HG03280 (cell line): Measurements from ENCODE around the gene KIF26A.

ENCODE experiments used
- ATAC-seq: cut with Tn5 transposase; IDR thresholded peaks from one replicate; pipeline ENCODE4 v1.9.1; 2021; ENCODE audit warnings: mild to moderate bottlenecking, moderate library complexity; ENCODE audit not compliant: unreplicated experiment

The KIF26A gene

DNA sequence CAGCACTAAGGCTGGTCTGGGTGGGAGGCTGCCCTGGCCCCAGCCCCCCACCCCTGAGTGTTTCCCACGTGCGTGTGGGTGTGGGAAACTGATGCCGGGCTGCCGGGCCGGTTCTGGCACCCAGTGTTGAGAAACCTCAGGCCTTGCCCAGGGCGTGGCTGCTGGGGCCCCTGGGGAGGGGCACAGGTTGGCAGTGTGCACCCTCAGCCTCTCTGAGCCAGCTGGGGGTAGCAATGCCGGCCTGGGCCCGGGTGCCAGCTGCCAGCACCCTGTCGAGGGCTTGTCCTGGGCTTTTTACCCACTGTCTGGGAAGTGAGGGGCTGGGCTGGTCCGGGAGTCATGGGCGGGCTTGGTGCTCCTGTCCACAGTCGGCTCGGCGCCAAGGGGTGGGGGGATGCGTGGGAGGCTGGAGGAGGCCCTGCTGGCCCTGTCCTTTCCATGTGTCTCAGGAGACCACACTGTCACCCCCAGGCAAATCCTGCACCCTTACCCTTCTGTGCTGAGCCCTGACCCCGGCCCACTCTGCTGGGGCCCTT, 37.2 kb upstream of the KIF26A start:
- no peak for ATAC-seq

DNA sequence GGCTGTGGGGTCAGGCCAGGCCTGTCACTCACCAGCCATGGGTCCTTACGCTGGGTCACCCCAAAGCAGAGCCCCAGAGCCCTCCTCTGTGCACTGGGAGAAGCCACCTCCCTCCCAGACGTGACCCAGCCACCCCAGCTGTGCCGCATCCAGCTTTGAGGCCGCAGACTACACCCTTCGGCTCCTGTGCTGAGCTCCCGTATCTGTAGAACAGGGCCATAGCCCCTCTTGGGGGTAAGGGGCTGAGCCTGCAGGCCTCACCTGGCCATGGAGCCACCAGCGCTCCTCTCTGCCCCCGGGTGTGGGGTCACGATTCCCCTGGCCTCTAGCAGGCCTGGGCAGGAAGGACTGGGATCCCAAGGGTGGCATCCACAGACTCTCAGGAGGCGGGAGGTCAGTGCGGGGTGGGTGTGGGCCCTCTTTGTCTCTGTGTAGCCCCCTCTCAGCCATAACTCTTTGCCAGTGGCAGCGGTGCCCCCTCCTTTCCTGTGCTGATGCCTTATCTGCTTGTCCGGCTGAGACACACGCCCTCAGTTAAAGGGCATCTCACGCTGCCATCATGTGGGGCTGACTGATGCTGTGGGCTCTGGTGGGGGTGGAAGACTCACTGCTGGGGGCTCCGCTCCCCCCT, 36.6 kb upstream of the KIF26A start:
- ATAC-seq: no peak

DNA sequence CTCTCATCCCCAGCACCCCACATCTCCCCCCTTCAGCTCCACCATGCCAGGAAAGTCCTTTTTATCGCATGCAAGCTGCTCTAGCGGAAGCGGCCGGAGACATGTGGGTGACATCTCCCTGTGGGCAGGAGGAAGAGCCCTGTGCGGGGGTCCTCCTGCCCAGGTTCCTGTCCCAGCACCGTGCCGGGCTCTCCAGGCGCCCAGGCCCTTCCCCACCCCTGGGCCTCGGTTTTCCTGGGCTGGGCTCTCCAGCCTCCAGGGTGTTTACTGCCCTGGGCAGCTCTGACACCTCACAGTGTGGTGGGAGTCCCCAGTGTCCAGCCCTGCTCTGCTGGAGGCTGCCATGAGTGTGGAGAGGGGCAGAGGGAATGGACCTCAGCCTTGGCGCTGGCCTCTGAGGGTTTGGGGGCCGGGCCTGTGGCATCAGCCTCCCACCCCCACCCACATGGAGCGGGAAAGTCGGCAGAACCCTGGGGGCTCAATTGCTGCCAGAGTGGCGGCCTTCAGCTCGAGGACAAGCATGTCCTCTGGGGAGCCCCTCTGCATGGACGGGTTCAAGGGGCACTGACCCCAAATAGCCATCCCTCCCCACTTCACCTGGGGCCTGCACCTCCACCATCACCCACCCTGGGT, 36.0 kb upstream of the KIF26A start:
- ATAC-seq: no peak

DNA sequence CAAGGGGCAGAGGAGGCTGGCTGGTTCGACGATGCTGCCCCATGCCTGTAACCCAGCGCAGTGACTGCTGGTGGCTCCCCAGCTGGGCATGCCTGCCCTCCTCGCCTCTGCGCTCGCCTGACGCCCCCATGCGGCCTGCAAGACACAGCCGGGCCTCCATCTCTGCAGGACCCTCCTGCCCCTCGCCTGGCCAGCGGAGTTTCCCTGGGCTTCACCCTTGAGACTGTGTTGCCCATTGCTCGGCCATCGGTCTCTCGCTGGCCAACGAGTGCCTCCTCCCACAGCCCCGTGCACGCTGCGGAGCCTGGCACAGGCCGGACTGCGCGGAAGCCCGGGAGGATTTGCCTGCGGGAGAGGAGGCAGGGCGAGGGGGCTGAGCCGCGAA, 35.3 kb upstream of the KIF26A start:
- ATAC-seq: no peak

DNA sequence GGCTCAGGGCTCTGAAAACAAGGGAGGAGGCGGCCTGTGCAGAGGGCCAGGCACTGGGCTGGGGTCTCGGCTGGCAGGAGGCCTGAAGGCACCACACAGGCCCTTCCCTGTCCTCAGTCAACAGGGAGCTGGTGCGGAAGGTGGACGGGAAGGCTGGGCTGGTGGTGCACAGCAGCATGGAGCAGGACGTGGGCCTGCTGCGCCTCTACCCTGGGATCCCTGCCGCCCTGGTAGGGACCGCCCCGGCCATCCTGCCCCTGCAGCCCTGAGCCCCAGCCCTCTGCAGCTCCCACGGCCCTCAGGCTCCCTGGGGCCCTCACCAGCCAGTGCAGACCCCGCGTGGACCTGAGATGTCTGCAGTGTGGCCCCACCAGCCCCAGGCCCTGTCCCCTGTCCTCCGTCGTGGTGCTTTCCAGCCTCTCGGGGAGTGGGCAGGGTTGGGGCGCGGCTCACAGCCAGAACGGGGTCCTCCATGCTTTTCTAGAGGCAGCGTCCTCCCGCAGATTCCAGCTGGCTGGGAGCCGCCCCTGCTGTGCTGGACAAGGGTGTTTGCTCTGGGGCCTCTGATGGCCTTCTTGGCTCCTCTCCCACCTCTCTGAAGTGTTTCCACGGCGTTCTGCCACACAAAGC, 34.8 kb upstream of the KIF26A start:
- no peak for ATAC-seq

DNA sequence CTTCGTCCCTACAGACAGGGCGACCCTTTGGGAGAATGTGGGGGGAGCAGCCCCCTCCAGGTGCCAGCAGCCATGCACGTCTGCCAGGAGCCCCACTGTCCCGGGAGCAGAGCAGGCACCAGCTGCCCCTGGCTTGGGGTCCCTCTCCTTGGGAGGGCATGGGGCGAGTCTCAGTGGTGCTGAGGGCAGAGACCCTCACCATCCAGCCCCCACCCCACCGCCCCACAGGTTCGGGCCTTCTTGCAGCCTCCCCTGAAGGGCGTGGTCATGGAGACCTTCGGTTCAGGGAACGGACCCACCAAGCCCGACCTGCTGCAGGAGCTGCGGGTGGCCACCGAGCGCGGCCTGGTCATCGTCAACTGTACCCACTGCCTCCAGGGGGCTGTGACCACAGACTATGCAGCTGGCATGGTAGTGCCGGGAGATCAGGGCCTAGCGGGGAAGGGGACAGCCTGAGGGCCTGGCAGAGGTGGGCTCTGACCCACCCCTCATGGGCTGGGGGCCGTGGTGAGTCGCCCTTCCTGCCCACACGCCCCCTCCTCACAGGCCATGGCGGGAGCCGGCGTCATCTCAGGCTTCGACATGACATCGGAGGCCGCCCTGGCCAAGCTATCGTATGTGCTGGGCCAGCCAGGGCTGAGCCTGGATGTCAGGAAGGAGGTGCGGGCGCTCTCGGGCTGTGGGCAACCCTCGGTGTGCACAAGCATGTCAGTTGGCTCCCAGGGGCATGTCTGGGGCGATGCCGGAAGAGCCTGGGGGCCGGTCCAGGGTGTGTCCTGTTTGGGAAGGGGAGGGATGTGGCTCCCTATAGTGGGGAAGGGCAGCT, 34.1 kb upstream of the KIF26A start:
- ATAC-seq: no peak

DNA sequence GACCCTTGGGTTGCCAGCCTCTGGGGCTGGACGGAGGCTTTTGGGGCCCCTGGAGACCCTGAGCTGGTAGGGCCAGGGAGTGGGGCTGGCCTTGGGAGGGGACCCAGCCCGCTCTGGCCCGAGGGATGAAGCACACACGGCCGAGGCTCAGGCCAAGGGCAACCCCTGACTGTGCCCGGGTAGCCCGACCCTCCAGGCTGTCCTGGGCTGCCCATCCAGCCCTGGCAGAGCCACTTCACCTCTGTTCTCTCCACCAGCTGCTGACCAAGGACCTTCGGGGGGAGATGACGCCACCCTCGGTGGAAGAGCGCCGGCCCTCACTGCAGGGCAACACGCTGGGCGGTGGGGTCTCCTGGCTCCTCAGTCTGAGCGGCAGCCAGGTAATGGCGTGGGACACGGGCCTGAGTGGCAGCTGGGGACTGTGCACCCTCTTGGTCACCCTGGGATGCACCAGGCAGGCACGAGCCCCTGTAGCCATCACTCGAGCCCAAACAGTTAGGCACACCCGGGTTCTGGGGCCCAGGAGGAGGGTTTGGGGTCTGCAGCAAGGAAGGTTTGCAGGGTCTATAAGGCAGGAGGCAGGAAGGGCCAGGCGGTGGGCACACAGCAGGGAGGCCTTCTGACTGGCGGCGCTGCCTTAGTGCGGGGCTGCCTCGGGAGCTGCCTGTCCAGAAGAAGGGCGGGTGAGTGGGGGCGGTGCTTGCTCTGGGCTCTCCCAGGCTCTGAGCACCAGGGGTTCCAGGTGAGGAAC, 33.1 kb upstream of the KIF26A start:
- no peak for ATAC-seq

DNA sequence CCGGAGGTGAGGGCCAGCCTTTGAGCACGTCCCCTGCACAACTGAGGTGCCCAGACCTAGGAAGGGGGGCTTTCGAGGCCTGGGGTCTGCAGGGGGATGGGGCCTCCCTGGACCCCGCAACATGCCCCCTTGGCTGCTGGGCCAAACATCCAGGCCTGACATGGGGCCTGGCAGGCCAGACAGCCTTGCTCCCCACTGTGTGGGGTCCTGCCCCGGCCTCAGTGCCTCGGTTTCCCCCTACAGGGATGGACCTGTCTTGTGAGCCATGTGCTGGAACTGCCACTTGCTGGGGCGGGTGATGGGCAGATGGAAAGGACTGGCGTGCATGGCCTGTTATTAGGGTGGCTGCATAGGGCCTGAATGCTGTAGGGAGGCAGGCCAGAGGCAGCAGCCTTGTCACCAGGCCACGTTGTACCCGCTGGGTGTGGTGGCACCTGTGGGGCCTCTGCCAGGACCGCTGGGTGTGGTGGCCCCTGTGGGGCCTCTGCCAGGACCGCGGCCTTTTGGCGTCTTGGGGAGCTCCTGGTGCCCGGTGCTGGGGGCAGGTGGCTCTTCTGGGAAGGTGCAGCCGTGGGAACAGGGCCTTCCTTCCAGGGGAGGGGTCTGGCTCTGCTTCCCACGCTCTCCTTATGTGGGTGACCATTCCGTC, 32.4 kb upstream of the KIF26A start:
- no peak for ATAC-seq

DNA sequence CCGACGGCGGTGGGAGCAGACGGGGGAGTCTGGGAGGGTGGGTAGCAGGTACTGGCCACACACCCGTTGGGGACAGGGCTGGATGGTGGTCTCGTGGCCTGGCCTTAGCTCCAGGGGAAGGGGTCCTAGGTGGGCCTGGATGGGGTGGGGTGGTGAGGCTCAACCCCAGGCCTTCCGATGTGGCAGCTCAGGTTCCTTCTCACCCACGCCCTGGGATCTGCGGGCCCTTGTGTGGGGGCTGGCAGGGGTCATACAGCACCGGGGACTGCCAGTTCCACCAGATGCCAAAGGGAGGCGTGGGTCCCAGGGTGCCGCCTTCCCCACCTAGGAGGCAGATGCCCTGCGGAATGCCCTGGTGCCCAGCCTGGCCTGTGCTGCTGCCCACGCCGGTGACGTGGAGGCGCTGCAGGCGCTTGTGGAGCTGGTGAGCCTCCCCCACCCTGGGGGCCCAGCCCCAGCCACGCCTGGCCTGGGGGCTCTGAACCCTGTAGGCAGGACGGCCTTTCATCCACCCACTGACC, 31.9 kb upstream of the KIF26A start:
- no peak for ATAC-seq

DNA sequence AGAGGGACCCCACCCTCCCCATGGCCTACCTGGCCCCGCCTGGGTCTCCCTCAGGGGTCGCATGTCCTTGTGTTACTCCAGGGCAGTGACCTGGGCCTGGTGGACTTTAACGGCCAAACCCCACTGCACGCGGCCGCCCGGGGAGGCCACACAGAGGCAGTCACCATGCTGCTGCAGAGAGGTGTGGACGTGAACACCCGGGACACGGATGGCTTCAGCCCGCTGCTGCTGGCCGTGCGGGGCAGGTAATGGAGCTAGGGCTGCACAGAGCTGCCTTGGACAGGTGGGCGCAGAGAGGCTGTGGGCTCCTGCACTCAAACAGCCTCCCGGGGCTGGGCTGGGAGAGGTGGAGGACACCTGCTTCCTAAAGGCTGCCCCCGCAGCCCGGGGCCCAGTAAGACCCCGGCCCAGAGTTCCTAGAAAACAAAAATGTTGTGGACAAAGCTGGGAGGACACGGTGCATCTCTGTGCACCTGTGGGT, 31.2 kb upstream of the KIF26A start:
- no peak for ATAC-seq

DNA sequence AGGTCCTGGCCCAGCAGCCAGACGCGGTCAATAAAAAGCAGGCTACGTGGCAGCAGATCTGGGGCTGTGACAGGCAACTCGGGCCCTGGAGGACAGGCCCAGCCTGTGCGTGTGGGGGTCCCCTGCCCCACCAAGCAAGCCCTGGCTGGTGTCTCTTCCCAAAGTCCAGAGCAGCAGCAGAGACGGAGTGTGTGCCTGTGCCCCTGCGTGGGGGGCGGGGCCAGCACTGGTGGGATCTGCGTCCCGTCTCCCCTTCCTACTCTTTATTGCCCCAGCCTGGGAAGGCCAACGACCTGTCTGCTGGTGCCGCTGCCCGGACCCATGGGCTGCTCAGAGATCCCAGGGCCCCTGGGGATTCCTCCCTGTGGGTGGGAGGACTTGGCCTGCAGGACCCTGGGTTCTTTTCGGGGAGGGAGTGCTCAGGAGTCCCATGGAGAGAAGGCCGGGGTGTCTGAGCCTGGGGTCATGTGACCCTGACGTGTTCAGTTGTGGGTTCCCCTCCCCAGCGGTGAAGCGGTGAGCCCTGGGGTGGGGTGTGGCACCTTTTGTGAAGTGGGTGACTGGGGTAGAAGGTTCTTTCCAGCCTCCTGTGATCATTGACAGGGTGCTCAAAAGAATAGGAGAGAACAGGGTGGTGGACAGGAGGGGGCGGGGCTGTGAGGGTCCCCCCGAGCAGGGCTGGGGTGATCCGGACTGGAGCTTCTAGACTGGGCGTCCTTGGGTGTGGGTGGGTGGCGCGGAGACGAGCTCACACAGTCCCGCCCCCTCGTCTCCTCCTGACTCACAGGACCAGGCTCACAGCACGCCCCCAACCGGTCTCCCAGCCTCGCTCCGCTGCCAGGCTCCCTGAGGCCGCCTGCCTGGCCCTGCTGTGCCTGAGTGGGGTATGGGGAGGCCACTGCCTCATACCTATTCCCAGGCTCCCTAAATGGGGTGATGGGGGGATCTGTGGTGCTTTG, 30.5 kb upstream of the KIF26A start:
- ATAC-seq: no peak

DNA sequence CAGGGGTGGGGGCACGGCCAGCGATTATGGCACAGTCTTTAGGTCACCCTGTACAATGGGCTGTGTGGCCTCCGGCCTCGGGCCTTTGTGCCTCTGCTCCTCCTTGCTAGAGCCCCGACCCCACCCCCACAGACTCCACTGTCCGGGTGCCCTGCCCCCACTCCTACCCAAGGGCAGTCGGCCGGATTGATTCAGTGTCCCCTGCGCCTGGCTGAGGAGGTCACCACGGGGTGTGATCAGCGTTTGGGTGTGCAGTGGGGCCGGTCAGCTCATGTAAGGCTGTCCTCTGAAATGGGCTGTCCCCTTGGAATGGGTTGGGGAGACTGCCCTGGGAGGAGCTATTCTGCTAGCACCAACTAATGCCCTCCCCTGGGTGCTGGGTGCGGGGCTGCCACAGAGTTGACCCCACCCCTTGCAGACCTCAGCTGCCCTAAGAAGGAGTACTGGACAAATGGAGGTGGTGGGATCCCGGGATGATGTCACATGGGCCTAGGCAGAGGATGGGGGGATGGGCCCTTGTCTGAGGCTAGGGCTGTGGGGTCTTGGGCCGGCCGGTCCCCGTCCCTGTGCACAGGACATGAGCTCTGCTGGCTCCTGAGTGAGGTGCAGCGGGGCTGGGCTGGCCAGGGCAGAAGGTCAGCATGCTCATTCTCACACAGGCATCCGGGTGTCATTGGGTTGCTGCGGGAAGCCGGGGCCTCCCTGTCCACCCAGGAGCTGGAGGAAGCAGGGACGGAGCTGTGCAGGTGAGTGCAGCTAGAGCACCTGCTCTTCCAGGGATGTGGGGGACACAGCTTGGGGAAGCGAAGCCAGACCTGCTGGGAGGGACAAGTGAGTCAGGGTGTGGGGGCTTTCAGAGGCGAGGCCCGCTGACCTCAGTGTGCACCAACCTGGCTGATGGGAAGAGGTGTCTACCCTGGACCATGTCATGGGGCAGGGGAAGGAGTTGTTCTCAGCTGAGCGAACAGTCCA, 29.5 kb upstream of the KIF26A start:
- ATAC-seq: no peak

DNA sequence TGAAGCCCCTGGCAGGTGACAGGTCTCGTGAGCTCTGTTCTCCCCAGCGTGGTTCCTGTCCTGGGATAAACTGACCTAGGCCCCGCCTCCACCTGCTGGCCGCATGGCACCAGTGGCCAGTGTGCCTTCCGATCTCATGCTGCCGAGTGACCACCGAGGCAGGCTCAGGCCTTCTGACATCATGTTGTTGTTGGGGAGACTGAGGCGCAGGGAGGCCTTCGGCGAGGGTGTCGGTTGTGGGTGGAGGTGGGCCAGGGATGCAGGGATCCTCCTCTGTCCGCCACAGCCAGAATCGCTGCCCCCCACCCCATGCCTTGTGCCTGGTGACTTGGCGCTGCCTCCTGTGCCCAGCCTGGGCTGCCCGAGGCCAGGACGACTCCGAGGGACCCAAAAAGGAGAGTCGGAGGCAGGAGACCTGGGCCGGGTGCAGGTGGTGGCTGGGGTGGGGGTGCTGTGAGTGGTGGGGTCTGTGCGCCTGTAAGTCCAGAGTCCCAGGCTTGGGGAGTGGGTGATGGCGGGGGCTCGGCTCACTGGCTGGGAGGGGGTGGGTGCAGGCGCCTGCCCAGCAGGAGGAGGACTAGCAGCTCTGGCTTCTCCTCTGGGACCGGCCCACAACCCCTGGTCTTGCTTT, 28.5 kb upstream of the KIF26A start:
- no peak for ATAC-seq

DNA sequence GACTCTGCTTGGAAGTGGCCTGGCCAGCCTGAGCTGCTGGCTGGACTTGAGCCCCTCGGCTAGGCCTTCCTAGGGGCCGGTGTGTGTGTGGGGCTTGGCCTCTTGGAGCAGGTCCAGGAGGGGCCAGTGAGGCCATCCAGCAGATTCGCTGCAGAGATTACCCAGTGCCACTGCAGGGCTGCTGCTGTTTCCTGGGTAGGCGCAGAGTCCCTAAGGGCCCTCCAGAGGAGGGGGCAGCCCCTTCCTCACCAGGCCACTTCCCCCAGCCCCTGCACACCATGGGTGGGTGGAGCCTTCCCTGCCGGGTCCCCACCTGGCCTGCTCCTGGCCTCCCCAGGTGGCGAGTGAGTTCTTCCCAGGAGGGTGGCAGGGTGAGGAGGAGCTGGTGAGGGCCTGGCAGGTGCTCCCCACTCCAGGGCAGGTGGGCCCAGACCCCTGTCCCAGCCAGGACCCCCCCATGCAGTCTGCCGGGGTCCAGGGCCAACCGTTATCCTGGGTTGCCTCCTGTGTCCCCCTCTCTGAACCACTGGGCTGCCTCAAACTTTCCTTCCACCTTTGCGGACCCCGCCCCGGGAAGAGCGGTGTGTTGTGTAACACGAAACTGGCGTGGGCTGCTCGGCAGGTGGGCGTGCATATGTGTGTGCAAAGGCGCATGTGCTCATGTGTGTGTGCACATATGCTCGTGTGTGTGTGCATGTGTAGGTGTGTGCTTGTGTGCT, 27.7 kb upstream of the KIF26A start:
- ATAC-seq: no peak

DNA sequence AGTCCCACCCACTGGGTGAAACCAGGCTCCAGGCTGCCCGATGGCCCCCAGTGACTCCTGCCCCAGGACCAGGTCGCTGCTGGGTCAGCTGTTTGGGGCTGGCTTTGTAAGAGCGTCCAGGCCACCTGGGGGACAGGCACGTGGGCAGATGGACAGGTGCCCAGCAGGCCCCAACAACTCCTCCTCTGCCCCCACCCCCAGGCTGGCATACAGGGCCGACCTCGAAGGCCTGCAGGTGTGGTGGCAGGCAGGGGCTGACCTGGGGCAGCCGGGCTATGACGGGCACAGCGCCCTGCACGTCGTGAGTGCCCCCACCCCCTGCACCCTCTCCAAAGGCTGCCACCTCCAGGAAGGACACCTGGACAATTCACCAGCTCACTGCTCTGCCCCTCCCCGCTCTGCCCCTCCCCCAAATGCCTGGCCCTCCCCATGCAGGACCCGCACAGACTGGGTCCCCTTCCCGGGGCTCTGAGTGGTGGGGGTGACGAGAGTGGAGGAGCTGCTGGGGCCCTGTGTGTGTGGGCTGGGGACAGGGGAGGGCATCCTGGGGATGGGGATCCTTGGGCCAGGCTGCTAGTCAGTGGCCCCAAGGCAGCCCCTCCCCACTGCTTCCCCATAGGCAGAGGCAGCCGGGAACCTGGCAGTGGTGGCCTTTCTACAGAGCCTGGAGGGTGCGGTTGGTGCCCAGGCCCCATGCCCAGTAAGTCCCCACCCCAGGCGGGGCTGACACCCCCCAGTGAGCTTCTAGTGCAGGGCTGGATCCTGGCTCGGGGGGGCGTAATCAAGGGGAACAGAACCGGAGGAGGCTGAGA, 26.9 kb upstream of the KIF26A start:
- ATAC-seq: no peak

DNA sequence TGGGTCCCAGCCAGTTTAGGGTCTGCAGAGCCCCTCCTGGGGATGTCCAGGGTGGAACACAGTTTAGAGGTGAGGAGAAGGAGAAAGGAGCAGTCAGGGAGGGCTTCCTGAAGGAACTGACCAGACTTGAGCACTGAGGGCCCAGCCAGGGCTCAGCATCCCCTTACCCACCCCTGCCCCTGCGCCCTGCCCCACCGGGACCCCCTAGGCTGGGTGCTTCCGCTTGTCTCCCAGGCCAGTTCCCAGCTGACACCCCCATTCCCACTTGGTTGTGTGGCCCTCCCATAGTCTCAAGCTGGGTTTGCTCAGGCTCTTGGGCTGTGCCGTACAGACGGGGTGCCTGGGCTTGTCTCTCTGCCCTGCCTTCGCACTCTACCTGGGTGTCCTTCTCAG, 26.3 kb upstream of the KIF26A start:
- no peak for ATAC-seq
